Measurements from ENCODE around the gene MBD3L4.
"Not testable (repeated sequence)": the region's sequence is repeated elsewhere in the genome, so short reads cannot be mapped to it uniquely, and the experiment has no call there.

DNA sequence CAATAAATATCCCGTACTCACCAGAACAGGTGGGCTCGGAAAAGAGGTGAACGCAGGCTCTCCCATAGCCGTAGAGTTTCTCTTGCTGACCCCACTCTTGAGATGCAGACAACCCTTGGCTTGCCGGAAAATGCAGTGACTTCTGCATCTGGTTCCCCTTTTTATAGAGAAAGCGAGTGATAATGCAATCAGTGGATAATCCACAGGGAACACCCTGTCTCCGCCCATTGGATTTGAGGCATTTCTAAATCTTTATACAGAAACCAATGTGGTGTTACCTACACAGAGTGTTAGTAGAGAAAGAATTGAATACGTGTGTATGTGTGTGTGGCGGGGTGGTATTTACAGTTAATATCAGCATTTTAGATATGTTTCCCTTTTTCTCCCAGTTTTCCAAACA, at the start of gene MBD3L4:
- TF ChIP-seq, protein P1, sequence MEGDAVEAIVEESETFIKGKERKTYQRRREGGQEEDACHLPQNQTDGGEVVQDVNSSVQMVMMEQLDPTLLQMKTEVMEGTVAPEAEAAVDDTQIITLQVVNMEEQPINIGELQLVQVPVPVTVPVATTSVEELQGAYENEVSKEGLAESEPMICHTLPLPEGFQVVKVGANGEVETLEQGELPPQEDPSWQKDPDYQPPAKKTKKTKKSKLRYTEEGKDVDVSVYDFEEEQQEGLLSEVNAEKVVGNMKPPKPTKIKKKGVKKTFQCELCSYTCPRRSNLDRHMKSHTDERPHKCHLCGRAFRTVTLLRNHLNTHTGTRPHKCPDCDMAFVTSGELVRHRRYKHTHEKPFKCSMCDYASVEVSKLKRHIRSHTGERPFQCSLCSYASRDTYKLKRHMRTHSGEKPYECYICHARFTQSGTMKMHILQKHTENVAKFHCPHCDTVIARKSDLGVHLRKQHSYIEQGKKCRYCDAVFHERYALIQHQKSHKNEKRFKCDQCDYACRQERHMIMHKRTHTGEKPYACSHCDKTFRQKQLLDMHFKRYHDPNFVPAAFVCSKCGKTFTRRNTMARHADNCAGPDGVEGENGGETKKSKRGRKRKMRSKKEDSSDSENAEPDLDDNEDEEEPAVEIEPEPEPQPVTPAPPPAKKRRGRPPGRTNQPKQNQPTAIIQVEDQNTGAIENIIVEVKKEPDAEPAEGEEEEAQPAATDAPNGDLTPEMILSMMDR (IDR thresholded peaks at IDR 0.05): not testable (repeated sequence)
- not testable (repeated sequence) for TF ChIP-seq POLR2A (IDR thresholded peaks at IDR 0.05)
